ENCODE results near the gene FANCM.

- TF ChIP-seq CTCF (optimal IDR thresholded peaks at IDR 0.05 in 1 of 3, IDR thresholded peaks at IDR 0.05 in 1 of 3, conservative IDR thresholded peaks at IDR 0.05 in 1 of 3; ENCODE audit: extremely low read depth in 1 of 3, insufficient read depth in 2 of 3, low read length in 3 of 3) (no peak), EZH2 (IDR thresholded peaks at IDR 0.05; ENCODE audit: low read length) (no peak)
Measured at GRCh38 chr14:45249856-45250575, 114.3 kb downstream of the FANCM start.

Data from keratinocyte (primary cell).